ENCODE measurements around the gene CRELD1. TPM values are rescaled to one million over a fixed set of nuclear protein-coding genes. Genes with fewer than 3 reads are reported as not detected.

Gene CRELD1
- total and polyA plus RNA-seq, 2 of the 4 experiments (the other 2 are of a cell fraction): 8.6 to 25.7 TPM

DNA sequence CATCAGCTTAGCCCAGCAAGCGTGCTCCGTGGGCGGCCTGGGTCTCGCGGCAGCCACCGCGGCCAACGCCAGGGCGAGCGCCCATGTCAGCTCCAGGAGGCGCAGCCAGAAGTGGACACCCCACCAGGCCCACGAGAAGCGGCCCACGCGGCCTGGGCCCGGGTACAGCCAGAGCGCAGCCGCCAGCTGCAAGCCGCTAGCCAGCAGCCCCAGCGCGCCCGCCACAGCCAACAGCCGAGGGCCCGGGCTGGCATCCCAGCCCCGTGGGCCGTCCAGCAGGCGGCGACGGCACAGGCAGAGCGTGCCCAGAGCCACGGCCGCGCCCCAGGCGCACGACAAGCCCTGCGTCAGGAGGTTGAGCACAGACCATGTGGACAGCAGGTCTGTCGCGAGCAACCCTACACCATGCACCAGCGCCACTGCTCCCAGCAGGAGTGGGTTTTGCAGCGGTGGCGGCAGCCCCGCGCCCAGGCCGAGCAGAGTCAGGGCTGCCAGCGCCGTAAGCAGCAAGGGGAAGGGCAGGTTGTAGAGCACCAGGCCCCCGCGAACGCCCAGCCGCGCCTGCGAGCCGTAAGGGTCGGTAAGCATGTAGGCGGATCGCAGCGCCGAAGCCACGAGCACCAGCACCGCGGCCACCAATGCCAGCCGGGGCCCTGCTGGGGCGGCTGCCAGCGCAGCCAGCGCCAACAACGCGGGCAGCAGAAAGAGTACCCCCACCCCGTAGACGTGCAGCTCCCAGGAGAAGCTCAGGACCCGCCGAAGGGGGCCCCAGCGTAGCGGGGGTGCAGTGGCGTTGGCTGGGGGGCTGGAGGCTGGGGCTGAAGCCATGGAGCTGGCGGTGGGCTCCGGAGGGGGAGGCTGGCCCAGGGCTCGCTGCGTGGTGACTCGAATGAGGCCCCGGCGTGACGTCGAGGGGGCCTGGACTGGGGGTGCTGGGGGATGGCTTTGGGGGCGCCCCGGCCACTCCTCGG is 13.7 kb downstream of the CRELD1 start:
- H2BK5ac ChIP-seq (ENCODE audit: low read depth, low read length, poor library complexity, severe bottlenecking): no peak overlapping the region
- H2BK15ac ChIP-seq (ENCODE audit: low read depth, low read length): no peak overlapping the region
- peak; percentile 33 for DNase-seq
- H2BK20ac ChIP-seq (ENCODE audit: low read depth, low read length): no peak overlapping the region
- peak; percentile 57 for ATAC-seq (ENCODE audit: low read depth)
- peak overlapping the region in 1 of 2 experiments; percentile 86; a peak in 3 of 4 replicates for H4K8ac ChIP-seq (ENCODE audit: low read depth in 2 of 2, low read length in 2 of 2)
- H3K27me3 ChIP-seq (ENCODE audit: control insufficient read depth, insufficient read depth, low read length): no peaks in the 10 kb centered on the region
- intact Hi-C loops (cut with micrococcal nuclease) (no loop called here), in situ Hi-C loops (cut with MboI; ENCODE audit: low sequenced_read_pairs) (no loop called here), dilution Hi-C loops (cut with HindIII; ENCODE audit: low sequenced_read_pairs, unreplicated experiment) (no loop called here)
- H3K9me3 ChIP-seq (ENCODE audit: control insufficient read depth, insufficient read depth, low read length): no peaks in the 10 kb centered on the region
- no TSS peak for BruUV-seq (replicated peaks)
- peak overlapping the region; percentile 23 for H3K9ac ChIP-seq (ENCODE audit: low read depth, low read length)
- H3K56ac ChIP-seq (ENCODE audit: extremely low read depth, insufficient read depth, low read length): no peak overlapping the region
- peak overlapping the region; percentile 93 for H2AFZ ChIP-seq (replicated peaks; ENCODE audit: low read length, poor library complexity)
- H3K4me3 ChIP-seq (ENCODE audit: insufficient read depth, low read depth, low read length): peak overlapping the region; percentile 49
- POLR2A ChIA-PET (ENCODE audit: unreplicated experiment): interaction anchor here (0.5 kb wide), 1 partner anchor 103 kb away, joined by 3 read pairs; the partner anchor contains the start of gene RPUSD3
- H3K27ac ChIP-seq (ENCODE audit: insufficient read depth, low read length): no peak overlapping the region; the same call in 1 of the 2 replicates
- H3K4me2 ChIP-seq (ENCODE audit: low read depth, low read length): peak overlapping the region; percentile 79
- H3K18ac ChIP-seq (ENCODE audit: low read depth, low read length): no peak overlapping the region; the same call in 1 of the 2 replicates
- peak overlapping the region; percentile 43; the same call in 1 of the 2 replicates for H4K91ac ChIP-seq (ENCODE audit: insufficient read depth, low read depth, low read length)
- peaks cover 8% of the 10 kb centered on the region; the same call in 1 of the 2 replicates for H3K9me1 ChIP-seq (ENCODE audit: insufficient read depth, low read length)
- peaks cover 10% of the 10 kb centered on the region; the same call in 1 of the 2 replicates for H3K4me1 ChIP-seq (ENCODE audit: control insufficient read depth, insufficient read depth, low read length)
- no peak overlapping the region for H3K14ac ChIP-seq (replicated peaks; ENCODE audit: low read depth, low read length)
- H3K36me3 ChIP-seq (ENCODE audit: control insufficient read depth, insufficient read depth, low read length): peaks cover 5% of the 10 kb centered on the region; the same call in 1 of the 2 replicates
- H2BK120ac ChIP-seq (ENCODE audit: low read depth, low read length): peak overlapping the region; percentile 19
- H2AK9ac ChIP-seq (replicated peaks; ENCODE audit: low read depth, low read length, poor library complexity): peak overlapping the region; percentile 92
- peak overlapping the region; percentile 71; the same call in 1 of the 2 replicates for H2AK5ac ChIP-seq (ENCODE audit: low read depth, low read length)
- peak overlapping the region; percentile 78 for H3K4ac ChIP-seq (ENCODE audit: low read depth, low read length)
- 28% methylated on average over 42 of the region's 86 CpGs; no CpG with 5 or more reads in 1 of the 2 experiments for WGBS, 2 experiments (ENCODE audit: extremely low coverage in 2 of 2, insufficient read length in 1 of 2)
- CTCF ChIA-PET: interaction anchor here (0.6 to 1.5 kb wide), 7 partner anchors 8 to 227 kb away, joined by 3 to 14 read pairs (median 3); partner anchors contain the start of genes CRELD1 and RPUSD3
- no peaks in the 10 kb centered on the region for H3K79me1 ChIP-seq (ENCODE audit: low read depth in 1 of 2, low read length in 2 of 2)
- H3K23ac ChIP-seq (ENCODE audit: low read depth, low read length): 0 out of 2 replicates have a peak overlapping the region, but pooled peaks have one; percentile 55
- peak overlapping the region; percentile 51 for H4K5ac ChIP-seq (ENCODE audit: low read depth, low read length)
- H4K20me1 ChIP-seq (ENCODE audit: insufficient read depth, low read length): no peaks in the 10 kb centered on the region; the same call in 1 of the 2 replicates
- no peak for TF ChIP-seq MAZ (IDR thresholded peaks at IDR 0.05; ENCODE audit: borderline replicate concordance, low read depth, low read length)
- TF ChIP-seq NFE2L2 (IDR thresholded peaks at IDR 0.05; ENCODE audit: low read depth, low read length): no peak
- TF ChIP-seq, protein P1, sequence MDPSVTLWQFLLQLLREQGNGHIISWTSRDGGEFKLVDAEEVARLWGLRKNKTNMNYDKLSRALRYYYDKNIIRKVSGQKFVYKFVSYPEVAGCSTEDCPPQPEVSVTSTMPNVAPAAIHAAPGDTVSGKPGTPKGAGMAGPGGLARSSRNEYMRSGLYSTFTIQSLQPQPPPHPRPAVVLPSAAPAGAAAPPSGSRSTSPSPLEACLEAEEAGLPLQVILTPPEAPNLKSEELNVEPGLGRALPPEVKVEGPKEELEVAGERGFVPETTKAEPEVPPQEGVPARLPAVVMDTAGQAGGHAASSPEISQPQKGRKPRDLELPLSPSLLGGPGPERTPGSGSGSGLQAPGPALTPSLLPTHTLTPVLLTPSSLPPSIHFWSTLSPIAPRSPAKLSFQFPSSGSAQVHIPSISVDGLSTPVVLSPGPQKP (IDR thresholded peaks at IDR 0.05; ENCODE audit: borderline replicate concordance, low read depth, low read length): no peak
- TF ChIP-seq SMC3 (IDR thresholded peaks at IDR 0.05; ENCODE audit: low read depth, low read length): peak; percentile 41
- no peak for TF ChIP-seq RFX5 (IDR thresholded peaks at IDR 0.05; ENCODE audit: low read depth, low read length)
- peak; percentile 39 for TF ChIP-seq RAD21 (IDR thresholded peaks at IDR 0.05; ENCODE audit: low read length)
- no peak for TF ChIP-seq CHD1 (IDR thresholded peaks at IDR 0.05; ENCODE audit: low read depth, low read length)
- no peak for TF ChIP-seq CEBPB (IDR thresholded peaks at IDR 0.05; ENCODE audit: low read depth, low read length)
- TF ChIP-seq, protein P2, sequence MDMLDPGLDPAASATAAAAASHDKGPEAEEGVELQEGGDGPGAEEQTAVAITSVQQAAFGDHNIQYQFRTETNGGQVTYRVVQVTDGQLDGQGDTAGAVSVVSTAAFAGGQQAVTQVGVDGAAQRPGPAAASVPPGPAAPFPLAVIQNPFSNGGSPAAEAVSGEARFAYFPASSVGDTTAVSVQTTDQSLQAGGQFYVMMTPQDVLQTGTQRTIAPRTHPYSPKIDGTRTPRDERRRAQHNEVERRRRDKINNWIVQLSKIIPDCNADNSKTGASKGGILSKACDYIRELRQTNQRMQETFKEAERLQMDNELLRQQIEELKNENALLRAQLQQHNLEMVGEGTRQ (IDR thresholded peaks at IDR 0.05; ENCODE audit: low read depth, low read length): no peak
- TF ChIP-seq RCOR1 (IDR thresholded peaks at IDR 0.05; ENCODE audit: insufficient replicate concordance, low read length): no peak
- TF ChIP-seq MXI1 (IDR thresholded peaks at IDR 0.05; ENCODE audit: borderline replicate concordance, low read depth, low read length): peak; percentile 59; the same call in 1 of the 2 replicates
- no peak for TF ChIP-seq FOS (IDR thresholded peaks at IDR 0.05; ENCODE audit: low read depth, low read length)
- TF ChIP-seq POLR2A (IDR thresholded peaks at IDR 0.05; ENCODE audit: low read depth, low read length): no peak

Data from IMR-90 (cell line).